Stimulated activated CD4-positive, alpha-beta T cell treated with anti-CD3 and anti-CD28 coated beads, Interleukin-15, amount 100 ng/mL, for 48 hours (primary cell): ENCODE results near the gene RHCG.
A peak's percentile ranks its signal among the peaks of the same experiment; 100 is the strongest.

Source experiments
- DNase-seq, 2 donors: peaks; one replicate each; pipeline ENCODE4 v3.0.0-alpha.2; 2020; ENCODE audit warnings: low read depth in 2 of 2

Gene RHCG

GRCh38 chr15:89502867-89503595 is 6.6 kb upstream of the RHCG start:
- no peak for DNase-seq

GRCh38 chr15:89501646-89502045 is 5.3 kb upstream of the RHCG start:
- DNase-seq = no peak

- no peak for DNase-seq
Measured at GRCh38 chr15:89500397-89501270, 4.3 kb upstream of the RHCG start.

GRCh38 chr15:89499156-89499555 is 2.8 kb upstream of the RHCG start:
- no peak for DNase-seq

GRCh38 chr15:89498574-89498906 is 2.2 kb upstream of the RHCG start:
- no peak for DNase-seq

GRCh38 chr15:89497231-89497630 is 848 bp upstream of the RHCG start:
- DNase-seq = no peak

GRCh38 chr15:89495638-89496145 is 691 bp downstream of the RHCG start:
- no peak for DNase-seq

GRCh38 chr15:89494941-89495637 is 1.3 kb downstream of the RHCG start:
- DNase-seq = peak in 1 of 2 donors; percentile 17

GRCh38 chr15:89494031-89494430 is 2.4 kb downstream of the RHCG start:
- no peak for DNase-seq

- DNase-seq = no peak
Measured at GRCh38 chr15:89492934-89493631, 3.3 kb downstream of the RHCG start.

GRCh38 chr15:89492111-89492641 is 4.2 kb downstream of the RHCG start:
- DNase-seq = no peak

GRCh38 chr15:89490814-89491315 is 5.5 kb downstream of the RHCG start:
- DNase-seq = no peak

- no peak for DNase-seq
Measured at GRCh38 chr15:89490081-89490813, 6.1 kb downstream of the RHCG start.

GRCh38 chr15:89489376-89489775 is 7.0 kb downstream of the RHCG start:
- no peak for DNase-seq

GRCh38 chr15:89487791-89488190 is 8.6 kb downstream of the RHCG start:
- DNase-seq = no peak

- peak in 1 of 2 donors; percentile 26 for DNase-seq
Measured at GRCh38 chr15:89486726-89487050, 9.7 kb downstream of the RHCG start.

GRCh38 chr15:89483079-89483478 is 13.3 kb downstream of the RHCG start:
- no peak for DNase-seq

- no peak for DNase-seq
Measured at GRCh38 chr15:89482139-89482538, 14.2 kb downstream of the RHCG start.

- DNase-seq = no peak
Measured at GRCh38 chr15:89480505-89480904, 15.9 kb downstream of the RHCG start.

GRCh38 chr15:89479173-89479572 is 17.2 kb downstream of the RHCG start:
- DNase-seq = no peak
